Kidney (tissue), 14 donors: Measurements from ENCODE around the gene NGRN. TPM values are rescaled to one million over a fixed set of nuclear protein-coding genes. Genes with fewer than 3 reads are reported as not detected.
A peak's percentile ranks its signal among the peaks of the same experiment; 100 is the strongest.
"Not testable (repeated sequence)": the region's sequence is repeated elsewhere in the genome, so short reads cannot be mapped to it uniquely, and the experiment has no call there.

ENCODE experiments used
- DNase-seq, 5 donors: peaks; one replicate each; pipeline ENCODE4 v3.0.0-alpha.2; 2013 to 2020
- FAIRE-seq: peaks from 2 replicates; lab custom pipeline; 2012; peaks lifted over from hg19 to GRCh38; lab: Jason Lieb, UNC
- H3K27ac ChIP-seq, 2 donors: one replicate each; pipeline ENCODE4 v1.7.0; 2013; ENCODE audit warnings: low read depth in 2 of 2, low read length in 2 of 2, inconsistent platforms in 1 of 2
- H3K27me3 ChIP-seq: one replicate; pipeline ENCODE4 v1.7.1; 2013; ENCODE audit warnings: low read length, inconsistent platforms; ENCODE audit not compliant: control insufficient read depth, insufficient read depth
- H3K36me3 ChIP-seq, 3 donors: one replicate each; pipeline versions ENCODE4 v1.7.0 to v1.7.1; 2013; ENCODE audit warnings: low read length in 3 of 3, control low read depth in 1 of 3, inconsistent platforms in 1 of 3; ENCODE audit not compliant: insufficient read depth in 3 of 3, control insufficient read depth in 2 of 3
- H3K4me1 ChIP-seq, 3 donors: one replicate each; pipeline versions ENCODE4 v1.7.0 to v1.7.1; 2013; ENCODE audit warnings: low read length in 3 of 3, inconsistent platforms in 1 of 3, low read depth in 1 of 3; ENCODE audit not compliant: control insufficient read depth in 2 of 3, insufficient read depth in 2 of 3
- H3K4me3 ChIP-seq, 3 donors: one replicate each; pipeline versions ENCODE4 v1.7.0 to v1.8.1; 2013; ENCODE audit warnings: low read length in 3 of 3, control low read depth in 1 of 3, inconsistent platforms in 1 of 3
- H3K9ac ChIP-seq, 3 donors: one replicate each; pipeline versions ENCODE4 v1.7.0 to v1.7.1; 2013; ENCODE audit warnings: low read length in 3 of 3, control low read depth in 1 of 3, inconsistent platforms in 1 of 3
- H3K9me3 ChIP-seq, 3 donors: one replicate each; pipeline versions ENCODE4 v1.7.0 to v1.7.1; 2013; ENCODE audit warnings: low read length in 3 of 3, control low read depth in 1 of 3, inconsistent platforms in 1 of 3; ENCODE audit not compliant: control insufficient read depth in 2 of 3, insufficient read depth in 1 of 3
- intact Hi-C: fragments of 100-400 bp; cut with DNase I; formaldehyde crosslinking; loops from one replicate; pipeline ENCODE4 v1.11.1; 2022
- polyA plus RNA-seq: library from polyadenylated mRNA; stranded (reverse); fragments of 350-450 nt; fragmentation: Illumina TruSeq; extraction: RNeasy Lipid Tissue Mini Kit (QIAGEN cat#74804); gene quantifications from one replicate; pipeline ENCODE4 v1.2.3, GENCODE V29; 2014; ENCODE audit warnings: low read depth, low replicate concordance; ENCODE audit not compliant: insufficient read depth
- total RNA-seq: library from RNA; stranded (reverse); fragmentation: NEBNext Ultra II Directional; extraction: Animal tissue kit (Norgen Biotek cat#: 25700); gene quantifications from one replicate; pipeline ENCODE4 v1.2.1, GENCODE V29; 2021
- TF ChIP-seq, protein P1 (sequence below): IDR thresholded peaks from 3 replicates; pipeline ENCODE4 v1.5.1; 2012; ENCODE audit warnings: mild to moderate bottlenecking, moderate library complexity, borderline replicate concordance; ENCODE audit not compliant: insufficient read depth; ENCODE audit errors: extremely low read depth
- donor health status: control.
- donor health status: control.
- donor health status: control.
- donor health status: control.
- donor health status: control.
- donor health status: DM: yes; HTN: yes; CAD: no.
- donor health status: Normal renal cell carcinoma (clear cell type).

Gene NGRN
- total and polyA plus RNA-seq, 2 donors from 2014 or later: 81.9 to 93.8 TPM

DNA sequence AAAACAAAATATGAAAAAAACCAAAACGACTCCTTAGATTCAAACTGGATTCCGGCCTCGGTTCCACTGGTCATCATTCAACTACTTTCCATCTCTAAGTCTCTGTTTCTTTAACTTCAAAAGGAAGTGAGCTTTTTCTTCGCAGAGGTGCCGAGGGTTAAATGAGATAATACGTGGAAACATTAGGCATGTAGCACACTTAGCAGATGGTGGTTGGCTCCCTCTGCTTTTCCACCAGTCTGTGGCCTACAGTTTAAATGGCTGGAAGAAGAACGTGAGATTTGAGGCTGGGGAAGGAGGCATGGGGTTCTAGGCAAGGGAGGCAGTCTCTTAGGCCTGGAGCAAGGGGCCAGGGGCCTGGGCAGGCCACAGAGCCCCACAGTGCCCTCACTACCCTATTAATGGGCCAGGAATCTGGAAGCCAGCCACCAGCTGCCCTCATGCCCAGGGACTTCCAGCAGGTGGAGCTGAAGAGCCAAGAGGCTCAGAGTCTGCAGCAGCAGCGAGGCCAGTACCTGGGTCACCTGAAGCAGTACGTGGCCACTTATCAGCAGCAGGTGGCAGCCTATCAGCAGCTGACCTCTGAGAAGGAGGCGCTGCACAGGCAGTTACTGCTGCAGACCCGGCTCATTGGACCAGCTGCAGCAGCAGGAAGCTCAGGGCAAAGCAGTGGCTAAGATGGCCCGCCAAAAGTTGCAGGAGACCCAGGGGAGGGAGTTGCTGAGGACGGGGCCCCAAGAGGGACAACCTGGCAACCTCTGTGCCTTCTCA, 27.8 kb downstream of the NGRN start:
- intact Hi-C loops, H3K9me3 ChIP-seq, FAIRE-seq, H3K4me3 ChIP-seq, H3K4me1 ChIP-seq, H3K27me3 ChIP-seq, H3K36me3 ChIP-seq, H3K27ac ChIP-seq, H3K9ac ChIP-seq: not testable (repeated sequence)
- DNase-seq: peak; percentile 81 to 86 (median 84)
- TF ChIP-seq, protein P1, sequence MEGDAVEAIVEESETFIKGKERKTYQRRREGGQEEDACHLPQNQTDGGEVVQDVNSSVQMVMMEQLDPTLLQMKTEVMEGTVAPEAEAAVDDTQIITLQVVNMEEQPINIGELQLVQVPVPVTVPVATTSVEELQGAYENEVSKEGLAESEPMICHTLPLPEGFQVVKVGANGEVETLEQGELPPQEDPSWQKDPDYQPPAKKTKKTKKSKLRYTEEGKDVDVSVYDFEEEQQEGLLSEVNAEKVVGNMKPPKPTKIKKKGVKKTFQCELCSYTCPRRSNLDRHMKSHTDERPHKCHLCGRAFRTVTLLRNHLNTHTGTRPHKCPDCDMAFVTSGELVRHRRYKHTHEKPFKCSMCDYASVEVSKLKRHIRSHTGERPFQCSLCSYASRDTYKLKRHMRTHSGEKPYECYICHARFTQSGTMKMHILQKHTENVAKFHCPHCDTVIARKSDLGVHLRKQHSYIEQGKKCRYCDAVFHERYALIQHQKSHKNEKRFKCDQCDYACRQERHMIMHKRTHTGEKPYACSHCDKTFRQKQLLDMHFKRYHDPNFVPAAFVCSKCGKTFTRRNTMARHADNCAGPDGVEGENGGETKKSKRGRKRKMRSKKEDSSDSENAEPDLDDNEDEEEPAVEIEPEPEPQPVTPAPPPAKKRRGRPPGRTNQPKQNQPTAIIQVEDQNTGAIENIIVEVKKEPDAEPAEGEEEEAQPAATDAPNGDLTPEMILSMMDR: peak; percentile 73

DNA sequence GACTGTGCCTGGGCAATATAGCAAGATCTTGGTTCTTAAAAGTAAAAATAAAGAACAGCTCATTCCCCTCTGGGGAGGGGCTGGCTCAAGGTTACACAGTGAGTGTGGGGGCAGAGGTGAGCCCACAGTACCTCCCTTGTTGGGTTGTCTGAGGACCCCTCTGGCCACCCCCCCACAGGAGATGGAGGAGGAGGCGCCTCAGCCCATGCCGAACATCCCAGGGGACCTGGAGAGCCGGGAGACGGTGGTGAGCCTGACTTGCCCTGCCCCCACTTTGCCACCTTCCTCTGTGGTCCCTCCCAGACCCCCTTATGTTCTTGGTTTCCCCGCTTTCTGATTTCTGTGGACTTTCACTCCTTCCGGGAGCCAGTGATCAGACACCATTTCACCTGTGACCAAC, 28.7 kb downstream of the NGRN start:
- FAIRE-seq (no peak), DNase-seq (peak in 1 of 5 donors; percentile 55)
- Histone ChIP-seq H3K4me3 (no peak overlapping the region), H3K27me3 (no peaks in the 10 kb centered on the region), H3K27ac (no peak overlapping the region), H3K36me3 (no peaks in the 10 kb centered on the region), H3K4me1 (no peaks in the 10 kb centered on the region), H3K9ac (no peak overlapping the region), H3K9me3 (no peaks in the 10 kb centered on the region)
- intact Hi-C loops: no loop called here
- TF ChIP-seq, protein P1: no peak

DNA sequence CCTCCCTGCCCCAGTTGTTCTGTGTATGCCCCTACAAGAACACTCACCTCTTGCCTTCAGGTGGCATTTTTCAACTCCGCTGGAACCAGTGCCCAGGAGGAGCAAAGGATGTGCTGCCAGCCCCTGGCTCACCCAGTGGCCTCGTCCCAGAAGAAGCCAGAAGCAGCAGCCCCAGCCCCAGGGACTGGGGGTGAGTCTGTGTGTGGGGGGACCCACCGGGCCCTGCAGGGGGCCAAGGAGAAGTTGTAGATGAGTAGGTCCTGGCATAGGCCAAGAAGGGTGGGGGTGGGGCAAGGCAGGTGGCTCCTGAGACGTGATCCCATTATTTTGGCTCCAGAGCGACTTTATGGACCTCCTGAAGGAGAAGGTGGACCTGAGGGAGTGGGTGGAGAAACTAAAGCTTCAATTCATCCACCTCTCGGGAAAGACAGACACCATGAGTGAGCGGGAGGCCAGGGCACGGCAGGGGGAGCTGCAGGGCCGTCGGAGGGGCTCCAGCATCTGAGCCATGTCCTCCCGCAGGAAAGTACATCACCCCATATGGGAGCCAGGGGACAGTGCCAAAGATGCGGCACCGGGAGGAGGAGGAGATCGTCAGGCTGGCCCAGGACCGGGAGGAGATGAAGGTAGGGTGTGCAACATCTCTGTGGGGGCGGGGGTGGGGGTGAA, 29.3 kb downstream of the NGRN start:
- H3K9me3 ChIP-seq: no peaks in the 10 kb centered on the region
- DNase-seq (no peak), FAIRE-seq (no peak)
- no peaks in the 10 kb centered on the region for H3K36me3 ChIP-seq
- H3K27ac ChIP-seq: no peak overlapping the region
- no peaks in the 10 kb centered on the region for H3K27me3 ChIP-seq
- intact Hi-C loops: no loop called here
- H3K4me3 ChIP-seq: no peak overlapping the region
- TF ChIP-seq, protein P1: no peak
- no peaks in the 10 kb centered on the region for H3K4me1 ChIP-seq
- H3K9ac ChIP-seq: no peak overlapping the region
